GM12874 (cell line): ENCODE data around the gene ENHO.

Source experiments
- CTCF ChIP-seq: IDR thresholded peaks from 2 replicates; pipeline ENCODE4 v1.5.1; 2011; ENCODE audit warnings: low read depth, mild to moderate bottlenecking, control low read depth, low read length, moderate library complexity; ENCODE audit not compliant: insufficient read depth

Gene ENHO

GRCh38 chr9:34544035-34544434, 21.2 kb upstream of the ENHO start:
- no peak for TF ChIP-seq CTCF

GRCh38 chr9:34541540-34541939, 18.8 kb upstream of the ENHO start:
- TF ChIP-seq CTCF, result no peak

- no peak for TF ChIP-seq CTCF
Observed at GRCh38 chr9:34540827-34541226, 18.0 kb upstream of the ENHO start.

- TF ChIP-seq CTCF, result no peak
Observed at GRCh38 chr9:34536685-34537084, 13.9 kb upstream of the ENHO start.

- no peak for TF ChIP-seq CTCF
Observed at GRCh38 chr9:34526026-34526425, 3.2 kb upstream of the ENHO start.

GRCh38 chr9:34524349-34524748, 1.6 kb upstream of the ENHO start:
- no peak for TF ChIP-seq CTCF

- no peak for TF ChIP-seq CTCF
Observed at GRCh38 chr9:34522091-34522887, 501 bp downstream of the ENHO start.
